A549 (cell line): ENCODE measurements around the gene EIF3L. TPM values are rescaled to one million over a fixed set of nuclear protein-coding genes. Genes with fewer than 3 reads are reported as not detected.

Experiments used
- ATAC-seq, 2 experiments: fragments of 200-7000 bp in 1 of 2; fragments of >200 bp in 1 of 2; cut with Nextera tagmentation in 1 of 2; cut with Tn5 transposase in 1 of 2; 3 replicates each; pipeline versions ENCODE4 v1.8.0 to v1.9.1; 2018 to 2020; ENCODE audit warnings: mild to moderate bottlenecking in 1 of 2, moderate library complexity in 1 of 2
- CTCF ChIA-PET: fragments of 300-600 bp; sonication (Branson Sonifier 250); formaldehyde crosslinking; extraction: SDS; loops from one replicate; lab custom pipeline; 2021; ENCODE audit warnings: antibody characterized with exemption, inconsistent platforms; lab: Yijun Ruan, JAX
- POLR2A ChIA-PET: fragments of 350-600 bp; formaldehyde crosslinking; extraction: SDS; loops from one replicate; lab custom pipeline; 2021; ENCODE audit warnings: antibody characterized with exemption, inconsistent platforms; lab: Yijun Ruan, JAX
- DNase-seq, 2 experiments: peaks; one replicate each; pipeline versions ENCODE4 v3.0.0 to v3.0.0-alpha.2; 2011 to 2016; ENCODE audit warnings: low read depth in 1 of 2, low spot score in 1 of 2
- FAIRE-seq: peaks from 2 replicates; lab custom pipeline; 2011; peaks lifted over from hg19 to GRCh38; lab: Jason Lieb, UNC
- H3K27ac ChIP-seq, 2 experiments: fragments of >200 bp; sonication (Bioruptor Twin); formaldehyde crosslinking; 3 replicates each; pipeline ENCODE4 v1.5.1; 2016 to 2017
- H3K4me1 ChIP-seq: fragments of >200 bp; sonication (Bioruptor Twin); formaldehyde crosslinking; 3 replicates; pipeline ENCODE4 v1.6.1; 2016
- H3K4me2 ChIP-seq: fragments of >200 bp; sonication (Bioruptor Twin); formaldehyde crosslinking; 3 replicates; pipeline ENCODE4 v1.6.1; 2016
- H3K4me3 ChIP-seq: fragments of >200 bp; sonication (Bioruptor Twin); formaldehyde crosslinking; 3 replicates; pipeline ENCODE4 v1.5.1; 2016
- H3K9me3 ChIP-seq: fragments of >200 bp; sonication (Bioruptor Twin); formaldehyde crosslinking; 3 replicates; pipeline ENCODE4 v1.6.1; 2016
- CBX2 ChIP-seq: fragments of 200-600 bp; sonication (generic); IDR thresholded peaks from 2 replicates; pipeline ENCODE4 v1.6.1; 2016; ENCODE audit warnings: low read depth, mild to moderate bottlenecking, borderline replicate concordance
- EHF ChIP-seq: fragments of 250-450 bp; sonication (Bioruptor Pico); IDR thresholded peaks from 2 replicates; pipeline ENCODE4 v1.5.0; 2020; ENCODE audit warnings: mild to moderate bottlenecking
- EP300 ChIP-seq, 2 experiments: fragments of >200 bp; sonication (Bioruptor Twin); formaldehyde crosslinking; IDR thresholded peaks; 2 replicates in 1 of 2; 3 replicates in 1 of 2; pipeline ENCODE4 v1.6.1; 2016 to 2017
- ESRRA ChIP-seq: fragments of 150-350 bp; IDR thresholded peaks from 2 replicates; pipeline ENCODE4 v1.6.1; 2014; ENCODE audit warnings: mild to moderate bottlenecking, low read length, borderline replicate concordance
- FOSB ChIP-seq: fragments of 250-450 bp; sonication (Bioruptor Pico); IDR thresholded peaks from 2 replicates; pipeline ENCODE4 v1.5.0; 2020; ENCODE audit warnings: mild to moderate bottlenecking, moderate library complexity
- HOXB13 ChIP-seq: fragments of 250-450 bp; sonication (Bioruptor Pico); IDR thresholded peaks from 2 replicates; pipeline ENCODE4 v1.5.0; 2020; ENCODE audit warnings: low read depth, mild to moderate bottlenecking, moderate library complexity
- HOXB5 ChIP-seq: fragments of 250-450 bp; sonication (Bioruptor Pico); IDR thresholded peaks from 2 replicates; pipeline ENCODE4 v1.5.0; 2020; ENCODE audit warnings: mild to moderate bottlenecking, moderate library complexity
- KDM1A ChIP-seq: fragments of 200-600 bp; sonication (generic); IDR thresholded peaks from 2 replicates; pipeline ENCODE4 v1.6.1; 2016; ENCODE audit warnings: low read depth, mild to moderate bottlenecking
- KDM5A ChIP-seq: fragments of 200-600 bp; sonication (generic); IDR thresholded peaks from 2 replicates; pipeline ENCODE4 v1.6.1; 2016; ENCODE audit warnings: antibody characterized with exemption, mild to moderate bottlenecking
- MAFK ChIP-seq: fragments of 450-650 bp; IDR thresholded peaks from 2 replicates; pipeline ENCODE4 v1.6.1; 2014; ENCODE audit not compliant: partially characterized antibody
- NFE2L2 ChIP-seq: fragments of 150-350 bp; conservative IDR thresholded peaks from 2 replicates; pipeline ENCODE4 v1.6.1; 2014; ENCODE audit warnings: low read length
- POLR2A ChIP-seq: IDR thresholded peaks from 2 replicates; pipeline ENCODE4 v1.6.1; 2012; ENCODE audit warnings: mild to moderate bottlenecking, low read length
- POLR2AphosphoS2 ChIP-seq: conservative IDR thresholded peaks from 2 replicates; pipeline ENCODE4 v1.6.1; 2012; ENCODE audit warnings: low read length, improper control_type of control experiment, inconsistent platforms
- RAD21 ChIP-seq, 2 experiments: fragments of >200 bp in 1 of 2; sonication (Bioruptor Twin) in 1 of 2; formaldehyde crosslinking in 1 of 2; IDR thresholded peaks in 1 of 2; conservative IDR thresholded peaks in 1 of 2; 2 replicates in 1 of 2; 3 replicates in 1 of 2; pipeline ENCODE4 v1.6.1; 2012 to 2018; ENCODE audit warnings: inconsistent platforms in 1 of 2
- RCOR1 ChIP-seq: fragments of 150-350 bp; IDR thresholded peaks from 2 replicates; pipeline ENCODE4 v1.6.1; 2014; ENCODE audit warnings: antibody characterized with exemption, low read length, low read depth
- RFX5 ChIP-seq: fragments of 450-650 bp; IDR thresholded peaks from 2 replicates; pipeline ENCODE4 v1.7.1; 2014; ENCODE audit warnings: antibody characterized with exemption, mild to moderate bottlenecking, moderate library complexity
- TFCP2L1 ChIP-seq: fragments of 250-450 bp; sonication (Bioruptor Pico); IDR thresholded peaks from 2 replicates; pipeline ENCODE4 v1.5.0; 2021; ENCODE audit warnings: mild to moderate bottlenecking
- TP53 ChIP-seq: fragments of 250-450 bp; sonication (Bioruptor Pico); IDR thresholded peaks from 2 replicates; pipeline ENCODE4 v1.5.0; 2021; ENCODE audit warnings: mild to moderate bottlenecking, moderate library complexity
- ZNF302 ChIP-seq: fragments of 250-450 bp; sonication (Bioruptor Pico); IDR thresholded peaks from 2 replicates; pipeline ENCODE4 v1.9.0; 2021; ENCODE audit warnings: inconsistent platforms, mild to moderate bottlenecking, moderate library complexity
- ZSCAN20 ChIP-seq: fragments of 250-450 bp; sonication (Bioruptor Pico); IDR thresholded peaks from 2 replicates; pipeline ENCODE4 v1.8.0; 2022; ENCODE audit warnings: mild to moderate bottlenecking, moderate library complexity
- WGBS: methylation state at CpG from one replicate; pipeline ENCODE4 v1.1.6; 2017; ENCODE audit errors: missing lambda C conversion rate; 5-methylcytosine and 5-hydroxymethylcytosine counted together
- polyA plus RNA-seq, 4 experiments: library from polyadenylated mRNA; depleted of rRNA in 3 of 4; stranded (reverse); fragments of >200 nt; fragmentation: RNase III in 1 of 4; extraction: RNeasy Plus Mini Kit Qiagen cat#74134 plus additional on column Dnase treatment in 1 of 4; gene quantifications; 2 replicates in 3 of 4; 3 replicates in 1 of 4; pipeline ENCODE4 v1.2.3, GENCODE V29; 2011 to 2017
- TF ChIP-seq, protein P1 (sequence below): IDR thresholded peaks from 2 replicates; pipeline ENCODE4 v1.6.1; 2012
- TF ChIP-seq, protein P2 (sequence below): IDR thresholded peaks from 2 replicates; pipeline ENCODE4 v1.6.1; 2012

Gene EIF3L
- polyA plus RNA-seq, 2 of the 4 experiments (the other 2 are of a cell fraction), result 218 to 423 TPM

DNA sequence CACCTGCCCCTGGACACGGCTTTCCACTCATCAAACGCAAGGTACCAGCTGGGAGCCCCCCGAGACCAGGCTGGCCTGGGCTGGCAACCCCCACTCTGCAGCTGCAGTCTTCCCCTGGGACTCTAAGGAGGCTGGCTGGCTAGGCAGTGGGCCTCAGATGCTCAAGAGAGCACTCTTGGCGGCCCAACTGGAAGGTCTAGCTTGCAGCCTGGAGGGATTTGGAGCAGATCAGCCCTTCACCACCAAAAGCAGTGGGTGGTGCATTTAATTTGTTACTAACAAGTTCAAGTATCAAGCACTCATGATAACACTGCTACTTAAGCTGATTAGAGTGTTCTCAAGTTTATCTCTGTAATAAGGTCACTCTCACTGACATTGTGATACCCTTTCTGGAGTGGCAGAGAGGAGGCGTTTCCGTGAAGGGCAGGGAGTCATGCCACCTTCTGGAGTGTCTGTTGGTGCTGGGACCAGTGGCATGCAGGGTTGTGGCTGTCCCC, 82.7 kb downstream of the EIF3L start:
- FAIRE-seq, result no peak
- POLR2A ChIA-PET, result interaction anchor here (1.4 kb wide), 1 partner anchor 26 kb away, joined by 5 read pairs; the partner anchor contains the start of gene MICALL1
- H3K27ac ChIP-seq, result no peak overlapping the region
- no peak for TF ChIP-seq TP53 (CRISPR knock-in tag)
- TF ChIP-seq MAFK, result no peak
- no peak for TF ChIP-seq RCOR1
- no peak for TF ChIP-seq NFE2L2
- TF ChIP-seq, protein P1, sequence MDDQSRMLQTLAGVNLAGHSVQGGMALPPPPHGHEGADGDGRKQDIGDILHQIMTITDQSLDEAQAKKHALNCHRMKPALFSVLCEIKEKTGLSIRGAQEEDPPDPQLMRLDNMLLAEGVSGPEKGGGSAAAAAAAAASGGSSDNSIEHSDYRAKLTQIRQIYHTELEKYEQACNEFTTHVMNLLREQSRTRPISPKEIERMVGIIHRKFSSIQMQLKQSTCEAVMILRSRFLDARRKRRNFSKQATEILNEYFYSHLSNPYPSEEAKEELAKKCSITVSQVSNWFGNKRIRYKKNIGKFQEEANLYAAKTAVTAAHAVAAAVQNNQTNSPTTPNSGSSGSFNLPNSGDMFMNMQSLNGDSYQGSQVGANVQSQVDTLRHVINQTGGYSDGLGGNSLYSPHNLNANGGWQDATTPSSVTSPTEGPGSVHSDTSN, result no peak
- TF ChIP-seq EP300 (IDR thresholded peaks at IDR 0.05), result no peak
- TF ChIP-seq EHF (CRISPR knock-in tag), result no peak
- no peak for TF ChIP-seq FOSB
- no peak for TF ChIP-seq CBX2
- no peak for TF ChIP-seq HOXB5
- TF ChIP-seq, protein P2, sequence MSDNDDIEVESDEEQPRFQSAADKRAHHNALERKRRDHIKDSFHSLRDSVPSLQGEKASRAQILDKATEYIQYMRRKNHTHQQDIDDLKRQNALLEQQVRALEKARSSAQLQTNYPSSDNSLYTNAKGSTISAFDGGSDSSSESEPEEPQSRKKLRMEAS, result no peak
- TF ChIP-seq ZNF302 (CRISPR knock-in tag), result no peak
- no peak for TF ChIP-seq RFX5
- no peak for TF ChIP-seq RAD21 (conservative IDR thresholded peaks at IDR 0.05 in 1 of 2, IDR thresholded peaks at IDR 0.05 in 1 of 2)
- TF ChIP-seq POLR2AphosphoS2, result no peak
- no peak for TF ChIP-seq POLR2A
- TF ChIP-seq KDM5A, result no peak
- TF ChIP-seq HOXB13 (CRISPR knock-in tag), result no peak
- no peak for TF ChIP-seq KDM1A
- TF ChIP-seq, all 56 proteins: peak for 0
- CTCF ChIA-PET, result interaction anchor here (0.9 to 4.0 kb wide), 9 partner anchors 15 to 325 kb away, joined by 3 to 20 read pairs (median 13); partner anchors contain the start of gene MICALL1
- Histone ChIP-seq H3K4me2 (no peak overlapping the region), H3K4me1 (peaks cover 14% of the 10 kb centered on the region), H3K9me3 (no peaks in the 10 kb centered on the region), H3K4me3 (no peak overlapping the region)
- DNase-seq, result no peak
- ATAC-seq, result no peak
- 100% methylated on average over 3 of the region's 6 CpGs for WGBS

DNA sequence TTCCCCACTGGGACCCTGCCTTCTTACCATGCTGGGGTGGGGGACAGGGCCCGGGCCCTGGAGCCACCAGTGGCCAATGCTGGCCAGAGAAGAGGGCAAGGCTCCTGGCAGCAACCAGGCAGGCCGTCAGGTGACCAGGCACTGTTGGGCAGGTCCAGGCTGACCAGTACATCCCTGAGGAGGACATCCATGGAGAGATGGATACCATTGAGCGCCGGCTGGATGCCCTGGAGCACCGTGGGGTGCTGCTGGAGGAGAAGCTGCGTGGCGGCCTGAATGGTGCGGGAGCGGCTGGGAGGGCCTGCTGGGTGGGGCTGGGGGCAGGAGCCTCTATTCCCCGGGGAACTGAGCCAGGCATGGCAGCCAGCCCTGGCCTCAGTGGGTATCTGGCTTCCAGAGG, 83.2 kb downstream of the EIF3L start:
- no peak for FAIRE-seq
- POLR2A ChIA-PET, result no interaction called here

DNA sequence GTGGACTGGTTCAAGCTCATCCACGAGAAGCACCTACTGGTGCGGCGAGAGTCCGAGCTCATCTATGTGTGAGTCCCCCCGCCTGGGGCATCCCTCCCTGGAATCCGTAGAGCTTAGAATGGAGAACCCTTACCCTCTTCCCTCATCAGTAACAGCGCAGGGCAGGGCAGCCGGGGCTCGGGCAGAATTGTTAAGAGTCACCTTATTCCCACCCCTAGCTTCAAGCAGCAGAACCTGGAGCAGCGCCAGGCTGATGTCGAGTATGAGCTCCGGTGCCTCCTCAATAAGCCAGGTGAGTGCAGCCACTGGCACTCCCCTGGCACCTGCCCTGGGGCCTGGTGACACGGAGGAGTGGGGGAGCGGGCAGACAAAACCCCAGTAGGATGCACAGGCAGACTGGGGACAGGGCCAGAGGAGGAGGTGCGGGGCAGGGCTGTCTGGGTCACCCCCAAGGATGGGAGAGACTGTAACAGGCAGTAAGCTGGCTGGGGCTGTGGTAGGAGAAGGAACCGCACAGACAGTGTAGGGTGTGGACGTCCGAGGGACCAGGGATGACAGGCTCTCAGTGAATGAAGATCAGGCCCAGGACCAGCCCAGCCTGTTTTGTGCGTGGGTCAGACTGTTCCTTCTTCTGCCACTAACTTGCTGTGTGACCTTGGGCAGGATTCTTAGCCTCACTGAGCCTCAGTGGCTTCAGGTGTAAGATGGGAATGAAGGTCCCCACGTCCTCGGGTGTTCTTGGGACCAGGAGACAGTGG, 83.8 kb downstream of the EIF3L start:
- CTCF ChIA-PET, result interaction anchor here (0.6 to 4.0 kb wide), 13 partner anchors 9 to 326 kb away, joined by 3 to 20 read pairs (median 4); partner anchors contain the start of gene MICALL1
- no peak for TF ChIP-seq ESRRA

More for the DNA sequence above, 83.2 kb downstream of the EIF3L start:
- H3K27ac ChIP-seq, result no peak overlapping the region
- WGBS, result 96% methylated on average over 5 of the region's 10 CpGs
- CTCF ChIA-PET, result interaction anchor here (0.6 to 4.0 kb wide), 9 partner anchors 9 to 325 kb away, joined by 3 to 20 read pairs (median 10); partner anchors contain the start of gene MICALL1
- ATAC-seq (no peak), DNase-seq (no peak)
- peaks cover 14% of the 10 kb centered on the region for H3K4me1 ChIP-seq
- no peak overlapping the region for H3K4me3 ChIP-seq
- H3K9me3 ChIP-seq, result no peaks in the 10 kb centered on the region
- H3K4me2 ChIP-seq, result no peak overlapping the region
- TF ChIP-seq TFCP2L1 (CRISPR knock-in tag) (no peak), ZSCAN20 (CRISPR knock-in tag) (no peak), TP53 (CRISPR knock-in tag) (no peak)

More for the DNA sequence above, 83.8 kb downstream of the EIF3L start:
- Histone ChIP-seq H3K4me3 (no peak overlapping the region), H3K4me1 (peaks cover 14% of the 10 kb centered on the region), H3K27ac (peak overlapping the region; percentile 40 to 71; a peak in 4 of 6 replicates), H3K9me3 (no peaks in the 10 kb centered on the region), H3K4me2 (peak overlapping the region; percentile 39; the same call in 2 of the 3 replicates)
- 78% methylated on average over 11 of the region's 21 CpGs for WGBS
- DNase-seq, result no peak
- FAIRE-seq, result no peak
- peak in 1 of 2 experiments; percentile 11; a peak in 2 of 6 replicates for ATAC-seq
- POLR2A ChIA-PET, result interaction anchor here (1.5 kb wide), 1 partner anchor 28 kb away, joined by 5 read pairs; no protein-coding TSS in a partner anchor
